Esophagus muscularis mucosa (tissue), 3 donors: ENCODE data around the gene ARHGAP40.

Source experiments
- POLR2A ChIP-seq: fragments of 450-650 bp; IDR thresholded peaks from one replicate; pipeline ENCODE4 v1.6.1; 2017; ENCODE audit warnings: antibody characterized with exemption, moderate library complexity, mild to moderate bottlenecking, low read depth
- TF ChIP-seq, protein P1 (sequence below), 3 experiments: fragments of 200-600 bp in 2 of 3; fragments of 450-650 bp in 1 of 3; sonication (generic) in 2 of 3; IDR thresholded peaks; one replicate each; pipeline ENCODE4 v1.5.1; 2017 to 2019; ENCODE audit warnings: antibody characterized with exemption in 3 of 3, mild to moderate bottlenecking in 2 of 3, moderate library complexity in 1 of 3

DNA sequence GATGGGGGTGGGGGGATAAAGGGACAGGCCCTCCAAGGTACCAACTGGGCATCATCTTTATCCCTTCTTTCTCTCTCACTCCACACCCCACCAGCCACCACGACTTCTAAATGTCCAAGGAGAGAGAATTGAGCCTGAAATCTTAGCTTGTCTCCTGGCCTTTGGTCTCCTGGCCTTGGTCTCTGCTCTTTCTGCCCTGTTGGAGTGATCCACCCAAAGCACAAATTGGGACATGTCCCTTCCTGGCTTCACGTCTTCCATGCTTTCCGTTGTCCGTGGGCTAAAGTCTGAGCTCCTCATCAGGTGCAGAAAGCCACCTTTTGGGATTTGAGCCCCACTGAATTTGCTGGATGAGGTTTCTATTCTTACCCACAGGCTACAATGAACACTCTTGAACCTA, 12.3 kb upstream of the ARHGAP40 start:
- TF ChIP-seq, protein P1, sequence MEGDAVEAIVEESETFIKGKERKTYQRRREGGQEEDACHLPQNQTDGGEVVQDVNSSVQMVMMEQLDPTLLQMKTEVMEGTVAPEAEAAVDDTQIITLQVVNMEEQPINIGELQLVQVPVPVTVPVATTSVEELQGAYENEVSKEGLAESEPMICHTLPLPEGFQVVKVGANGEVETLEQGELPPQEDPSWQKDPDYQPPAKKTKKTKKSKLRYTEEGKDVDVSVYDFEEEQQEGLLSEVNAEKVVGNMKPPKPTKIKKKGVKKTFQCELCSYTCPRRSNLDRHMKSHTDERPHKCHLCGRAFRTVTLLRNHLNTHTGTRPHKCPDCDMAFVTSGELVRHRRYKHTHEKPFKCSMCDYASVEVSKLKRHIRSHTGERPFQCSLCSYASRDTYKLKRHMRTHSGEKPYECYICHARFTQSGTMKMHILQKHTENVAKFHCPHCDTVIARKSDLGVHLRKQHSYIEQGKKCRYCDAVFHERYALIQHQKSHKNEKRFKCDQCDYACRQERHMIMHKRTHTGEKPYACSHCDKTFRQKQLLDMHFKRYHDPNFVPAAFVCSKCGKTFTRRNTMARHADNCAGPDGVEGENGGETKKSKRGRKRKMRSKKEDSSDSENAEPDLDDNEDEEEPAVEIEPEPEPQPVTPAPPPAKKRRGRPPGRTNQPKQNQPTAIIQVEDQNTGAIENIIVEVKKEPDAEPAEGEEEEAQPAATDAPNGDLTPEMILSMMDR (IDR thresholded peaks at IDR 0.05), result no peak
- TF ChIP-seq POLR2A, result no peak
